Measurements from ENCODE around the gene CISD1. TPM values are rescaled to one million over a fixed set of nuclear protein-coding genes. Genes with fewer than 3 reads are reported as not detected.

Gene CISD1
- 10 to 100 TPM; 27.4 to 31.1 TPM for total RNA-seq

DNA sequence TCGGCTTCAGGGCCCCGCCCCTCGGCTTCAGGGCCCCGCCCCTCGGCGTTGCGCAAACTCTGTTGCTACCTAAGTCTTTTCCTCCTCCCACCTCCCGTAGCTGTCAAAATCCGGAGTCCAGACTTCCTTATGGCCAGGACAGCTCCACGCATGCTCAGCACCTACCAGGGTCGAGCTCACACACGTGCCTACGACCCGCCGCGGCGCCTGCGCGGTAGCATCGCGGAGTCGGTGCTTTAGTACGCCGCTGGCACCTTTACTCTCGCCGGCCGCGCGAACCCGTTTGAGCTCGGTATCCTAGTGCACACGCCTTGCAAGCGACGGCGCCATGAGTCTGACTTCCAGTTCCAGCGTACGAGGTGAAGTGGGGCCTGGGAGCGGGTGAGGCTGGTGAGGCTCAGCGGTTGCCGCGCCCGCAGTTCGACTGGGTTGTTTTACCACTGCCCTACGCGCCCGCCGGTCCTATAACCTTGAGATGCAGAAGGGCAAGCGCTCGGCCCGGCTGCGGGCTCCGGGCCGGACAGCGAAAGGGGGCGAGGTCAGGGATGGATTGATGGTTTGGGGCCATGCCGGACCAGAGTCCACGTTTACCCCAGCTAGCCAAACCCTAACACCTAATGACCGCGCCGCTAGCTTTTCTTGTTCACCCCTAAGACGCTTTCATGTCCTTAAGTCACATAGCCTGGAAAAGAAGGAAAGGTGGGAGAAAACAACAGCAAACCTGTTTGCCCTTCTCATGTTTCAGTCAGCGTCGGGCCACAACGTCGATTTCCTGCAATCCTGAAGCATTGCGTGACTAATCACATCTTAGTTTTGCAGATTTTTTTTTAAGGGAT is at the start of gene CISD1:
TSS of gene CISD1 (plus strand) at position 217 of the 836 bp plus-strand sequence. CDS start at position 329, 112 bp downstream.

GRCh38 chr10:58267713-58268453 is 1.1 kb upstream of the CISD1 start, which contains the start of gene IPMK:
TSS of gene IPMK (minus strand) at chr10:58267894. CDS start at chr10:58267611, 283 bp downstream.

GRCh38 chr10:58334817-58335305 is 65.9 kb downstream of the CISD1 start, which contains the start of gene UBE2D1:
TSS of gene UBE2D1 (plus strand) at chr10:58335006. CDS start at chr10:58335202, 196 bp downstream.

Other genes starting within 250 kb of the CISD1 start
- gene IPMK, start 1.3 kb upstream of the CISD1 start, total RNA-seq, result 1 to 10 TPM; 5.4 to 5.6 TPM
- gene UBE2D1, start 65.8 kb downstream of the CISD1 start, total RNA-seq, result 10 to 100 TPM; 11.0 to 12.7 TPM
- gene TFAM, start 116.2 kb downstream of the CISD1 start, total RNA-seq, result 10 to 100 TPM; 48.0 to 53.5 TPM
- gene BICC1, start 243.7 kb downstream of the CISD1 start, total RNA-seq, result not detected